ENCODE data around the gene GDF2.

Gene GDF2

DNA sequence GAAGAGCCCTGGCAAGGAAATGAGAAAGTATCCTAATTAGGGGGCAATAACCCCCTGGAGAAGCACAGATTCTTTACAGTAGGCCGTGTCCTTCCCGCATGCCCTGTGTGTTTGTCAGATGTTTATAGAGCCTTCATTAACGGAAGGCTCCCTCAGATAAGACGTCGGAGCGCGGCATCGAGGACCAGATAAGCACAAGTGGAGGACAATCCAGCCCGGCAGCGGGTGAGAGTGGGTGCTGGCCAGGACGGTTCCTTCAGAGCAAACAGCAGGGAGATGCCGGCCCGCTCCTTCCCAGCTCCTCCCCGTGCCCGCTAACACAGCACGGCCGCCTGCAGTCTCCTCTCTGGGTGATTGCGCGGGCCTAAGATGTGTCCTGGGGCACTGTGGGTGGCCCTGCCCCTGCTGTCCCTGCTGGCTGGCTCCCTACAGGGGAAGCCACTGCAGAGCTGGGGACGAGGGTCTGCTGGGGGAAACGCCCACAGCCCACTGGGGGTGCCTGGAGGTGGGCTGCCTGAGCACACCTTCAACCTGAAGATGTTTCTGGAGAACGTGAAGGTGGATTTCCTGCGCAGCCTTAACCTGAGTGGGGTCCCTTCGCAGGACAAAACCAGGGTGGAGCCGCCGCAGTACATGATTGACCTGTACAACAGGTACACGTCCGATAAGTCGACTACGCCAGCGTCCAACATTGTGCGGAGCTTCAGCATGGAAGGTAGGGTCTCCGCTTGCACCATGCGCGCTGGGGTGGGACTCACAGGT, at the start of gene GDF2:
GDF2 (plus strand) TSS at position 155 of the 762 bp plus-strand sequence; CDS start at position 370, 215 bp downstream.
- DNase-seq = no peak

DNA sequence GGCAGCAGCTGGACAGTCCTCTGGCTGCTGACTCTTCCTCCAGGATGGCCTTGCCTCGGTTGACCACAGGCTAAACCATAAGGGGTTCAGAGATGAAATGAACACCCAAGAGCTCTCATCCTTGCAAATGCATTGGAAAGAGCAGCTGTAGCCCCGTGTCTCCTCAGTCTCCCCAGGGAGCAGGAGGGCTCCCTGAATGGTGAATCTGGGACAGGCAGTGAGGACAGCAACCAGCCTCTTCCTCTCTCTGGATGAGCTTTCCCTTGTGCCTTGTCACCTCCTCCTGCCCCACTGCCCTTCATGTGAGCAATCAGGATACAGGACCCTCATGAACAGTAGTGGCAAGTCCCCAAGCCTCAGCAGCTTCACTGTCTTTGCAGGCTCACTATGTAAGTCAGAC, 46.2 kb upstream of the GDF2 start:
- no peak for DNase-seq

DNA sequence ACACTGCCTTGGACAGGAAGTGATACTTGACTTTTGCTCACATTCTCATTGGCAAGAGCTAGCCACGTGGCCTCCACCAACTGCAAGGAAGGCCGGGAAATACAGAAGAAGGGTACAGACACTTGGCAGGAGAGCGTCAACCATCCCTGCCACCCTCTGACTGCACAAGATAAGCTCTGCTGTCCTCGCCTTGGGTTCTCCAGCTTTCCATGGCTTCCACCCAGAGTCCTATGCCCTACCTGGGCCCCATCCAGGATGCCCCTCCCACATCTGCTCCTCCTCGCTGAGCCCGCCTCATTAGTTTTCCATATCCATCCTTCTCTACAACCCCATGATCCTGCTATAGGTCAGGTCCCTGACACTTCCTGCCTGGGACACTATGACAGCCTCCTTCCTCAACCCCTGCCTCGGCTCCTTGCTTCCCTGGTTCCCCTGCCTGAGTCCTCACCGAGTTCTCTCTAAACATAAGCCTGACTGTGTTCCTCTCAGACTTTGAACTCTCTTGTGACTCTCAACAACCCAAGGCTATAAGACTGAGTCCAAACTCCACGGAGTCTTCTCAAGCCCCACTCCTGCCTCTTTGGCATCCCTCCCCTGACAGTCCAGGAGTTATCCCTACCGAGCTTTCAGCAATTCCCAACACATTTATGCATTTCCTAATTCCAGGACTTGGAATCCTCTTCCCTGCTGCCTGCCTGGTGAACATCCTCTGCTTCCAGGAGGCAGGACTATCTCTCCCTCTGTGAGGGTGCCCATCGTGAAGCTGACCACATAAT, 45.5 kb upstream of the GDF2 start:
- DNase-seq = no peak

DNA sequence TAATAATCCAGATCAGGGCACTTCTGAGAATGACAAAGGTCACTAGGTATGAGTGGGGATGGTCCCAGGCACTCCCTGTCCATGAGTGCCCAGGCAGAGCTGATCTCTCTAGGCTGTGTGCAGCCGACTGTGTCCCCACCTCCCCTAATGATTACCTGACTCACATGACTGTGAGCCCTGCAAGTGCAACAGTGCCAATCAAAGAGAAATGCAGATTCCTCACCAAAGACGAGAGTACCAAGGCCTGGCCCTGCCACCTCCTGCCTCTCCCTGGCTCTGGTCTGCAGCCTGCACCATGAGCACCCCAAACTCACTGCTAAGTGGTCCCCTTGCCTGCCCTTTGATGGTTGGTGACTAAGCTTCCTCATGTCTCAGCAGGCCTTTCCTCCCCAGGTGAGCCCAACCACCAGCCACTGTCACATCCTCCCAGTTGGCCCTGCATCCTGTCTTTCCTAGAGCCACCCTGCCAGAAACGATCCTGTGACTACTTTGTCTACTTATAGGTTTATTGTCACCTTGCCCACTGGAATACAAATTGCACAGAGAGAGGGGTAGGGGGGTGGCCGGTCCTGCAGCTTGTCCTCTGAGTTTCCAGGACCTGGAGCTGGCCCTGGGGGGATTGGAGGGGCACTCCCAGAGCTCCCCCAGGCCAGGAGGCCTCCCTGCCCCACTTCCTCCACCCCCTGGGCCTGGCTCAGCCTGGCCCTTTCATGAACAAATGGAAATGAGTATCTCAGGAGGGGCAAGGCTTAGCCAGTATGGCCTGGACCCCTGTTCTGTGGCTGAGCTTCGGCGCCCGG, 44.7 kb upstream of the GDF2 start:
- no peak for DNase-seq

DNA sequence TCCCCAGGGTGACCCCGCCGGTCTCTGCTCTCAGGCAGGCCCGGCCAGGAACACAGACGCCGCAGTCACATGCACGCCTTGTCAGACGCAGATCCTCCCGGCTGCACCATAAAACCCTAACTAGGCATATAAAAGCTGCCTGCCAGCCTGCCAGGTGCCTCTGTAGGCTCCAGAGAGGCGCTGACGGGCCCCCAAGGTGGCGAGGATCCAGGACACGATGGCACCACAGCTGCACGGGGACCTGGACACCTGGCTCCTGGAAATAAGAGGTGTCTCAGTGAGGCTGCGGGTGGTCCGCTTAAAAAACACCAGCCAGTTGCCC, 44.1 kb upstream of the GDF2 start:
- no peak for DNase-seq

DNA sequence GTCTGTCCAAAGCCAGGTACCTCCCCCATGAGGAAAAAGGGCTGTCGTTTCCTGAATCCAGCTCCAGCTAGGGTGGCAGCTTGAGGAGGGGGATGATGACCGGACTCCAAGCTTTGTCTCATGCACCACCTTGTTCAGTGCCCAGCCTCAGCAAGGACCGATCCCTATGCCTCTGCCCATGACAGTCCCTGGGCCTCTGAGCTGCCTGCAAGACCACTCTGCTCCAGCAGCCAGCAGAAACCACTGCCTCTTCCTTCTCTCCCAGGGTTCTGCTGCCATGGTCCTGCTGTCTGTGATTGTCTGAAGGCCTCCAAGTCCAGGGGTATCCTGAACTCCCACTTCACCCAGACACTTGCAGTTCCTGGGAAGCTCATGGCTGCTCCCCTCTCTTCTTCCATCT, 43.5 kb upstream of the GDF2 start:
- no peak for DNase-seq

DNA sequence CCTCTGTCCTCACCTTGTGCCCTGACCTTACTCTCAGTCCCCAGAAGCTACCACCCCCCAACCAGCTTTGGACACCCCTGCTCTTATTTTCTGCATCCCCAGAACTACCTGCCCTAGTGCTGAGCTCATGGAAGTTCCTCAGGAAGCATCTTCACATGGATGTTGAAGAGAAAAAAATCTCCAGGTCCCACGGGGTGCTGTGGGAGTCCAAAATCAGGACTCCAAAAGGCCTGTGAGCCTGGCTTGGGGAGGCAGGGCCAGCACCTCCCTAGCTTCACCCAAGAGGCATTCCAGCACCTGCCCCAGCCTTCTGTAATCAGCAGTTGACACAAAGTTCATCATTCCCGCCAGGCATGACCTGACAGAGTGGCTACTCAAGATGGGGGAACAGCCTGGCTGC, 43.0 kb upstream of the GDF2 start:
- no peak for DNase-seq

DNA sequence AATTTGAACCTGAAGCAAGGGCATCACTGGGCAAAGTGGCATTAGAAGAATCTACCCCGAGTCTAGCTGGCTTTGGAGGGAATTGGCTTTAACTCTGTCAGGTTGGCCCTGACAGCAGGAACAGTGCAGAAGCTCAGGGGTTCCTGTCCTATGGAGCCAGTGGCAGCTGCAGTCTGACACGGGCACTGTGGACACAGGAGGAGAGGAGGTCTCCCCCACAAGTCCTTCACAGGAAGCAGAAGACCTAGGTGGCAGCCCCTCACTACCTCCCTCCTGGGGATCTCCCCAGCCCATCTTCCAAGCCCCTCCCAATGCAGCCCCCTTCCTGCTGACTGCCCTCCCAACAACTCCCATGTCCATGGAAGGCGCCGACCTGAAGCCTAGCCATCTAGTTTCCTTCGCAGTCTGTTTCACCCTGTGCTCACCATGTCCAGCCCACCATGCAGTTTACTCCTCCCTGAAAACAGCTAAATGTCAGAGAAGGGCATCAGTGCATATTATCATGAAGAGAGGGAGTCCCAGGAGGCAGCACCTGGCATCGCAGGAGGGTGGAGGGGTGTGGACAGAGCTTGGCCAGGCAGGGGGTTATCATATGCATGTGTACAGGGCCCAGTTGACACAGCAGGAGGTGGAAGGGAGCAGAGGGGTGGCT, 40.1 kb upstream of the GDF2 start:
- DNase-seq = no peak

DNA sequence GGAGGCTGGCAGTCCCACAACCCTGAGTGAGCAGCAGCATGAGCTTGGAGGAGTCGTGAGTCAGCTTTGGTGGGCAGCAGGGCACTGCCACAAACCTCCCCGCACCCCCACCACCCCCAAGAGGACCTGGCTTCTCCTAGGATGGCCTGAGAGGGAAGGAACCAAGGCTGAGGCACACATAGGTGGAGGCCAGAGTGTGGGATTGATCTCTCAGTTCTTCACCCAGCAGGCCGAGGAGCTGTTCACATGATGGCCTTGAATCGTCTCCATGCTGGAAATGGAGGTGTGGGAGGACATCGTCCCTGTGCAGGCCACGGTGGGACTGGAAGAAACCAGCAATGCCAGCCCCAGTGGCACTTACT, 39.6 kb upstream of the GDF2 start:
- DNase-seq = no peak

DNA sequence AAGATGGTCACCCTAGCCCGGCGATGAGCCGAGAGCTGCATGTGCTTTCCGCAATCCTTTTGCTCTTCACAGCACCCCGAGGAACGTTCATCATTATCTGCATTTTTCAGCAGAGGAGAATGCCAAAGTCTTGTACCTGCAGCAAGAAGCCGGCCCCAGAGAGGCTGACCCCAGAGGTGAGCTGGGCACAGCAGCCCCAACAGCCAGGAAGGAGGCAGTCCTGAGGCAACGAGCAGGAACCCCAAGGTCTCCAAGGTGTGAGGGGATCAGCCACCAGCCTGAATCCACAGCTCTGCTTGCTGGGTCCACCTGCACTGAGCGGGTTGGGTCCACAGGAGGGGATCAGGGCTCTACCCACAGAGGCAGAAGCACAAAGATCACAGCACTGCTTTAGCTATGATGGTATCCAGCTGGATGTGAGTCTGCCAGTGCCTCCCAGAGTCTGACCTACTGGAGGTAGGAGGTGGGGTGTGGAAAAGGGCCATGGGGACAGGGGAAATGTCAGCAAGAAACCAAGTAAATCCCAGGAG, 39.1 kb upstream of the GDF2 start:
- no peak for DNase-seq

DNA sequence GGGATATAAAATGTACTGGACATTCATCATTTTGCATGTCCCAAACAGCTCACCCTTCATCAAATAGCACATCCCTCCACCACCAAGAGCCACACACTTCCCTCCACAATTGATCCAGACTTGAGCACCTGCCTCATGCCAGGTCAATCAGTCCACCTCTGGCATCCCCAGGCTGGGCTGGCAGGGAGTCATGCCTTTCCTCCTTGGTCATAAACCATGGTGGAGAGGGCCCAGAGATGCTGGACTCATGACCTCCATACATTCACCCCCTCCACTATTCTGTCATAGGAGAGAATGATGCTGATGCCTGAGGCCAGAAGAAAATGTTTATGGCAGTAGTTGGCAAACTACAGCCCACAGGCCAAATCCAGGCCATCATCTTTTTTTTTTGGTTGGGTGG, 38.4 kb upstream of the GDF2 start:
- DNase-seq = no peak

DNA sequence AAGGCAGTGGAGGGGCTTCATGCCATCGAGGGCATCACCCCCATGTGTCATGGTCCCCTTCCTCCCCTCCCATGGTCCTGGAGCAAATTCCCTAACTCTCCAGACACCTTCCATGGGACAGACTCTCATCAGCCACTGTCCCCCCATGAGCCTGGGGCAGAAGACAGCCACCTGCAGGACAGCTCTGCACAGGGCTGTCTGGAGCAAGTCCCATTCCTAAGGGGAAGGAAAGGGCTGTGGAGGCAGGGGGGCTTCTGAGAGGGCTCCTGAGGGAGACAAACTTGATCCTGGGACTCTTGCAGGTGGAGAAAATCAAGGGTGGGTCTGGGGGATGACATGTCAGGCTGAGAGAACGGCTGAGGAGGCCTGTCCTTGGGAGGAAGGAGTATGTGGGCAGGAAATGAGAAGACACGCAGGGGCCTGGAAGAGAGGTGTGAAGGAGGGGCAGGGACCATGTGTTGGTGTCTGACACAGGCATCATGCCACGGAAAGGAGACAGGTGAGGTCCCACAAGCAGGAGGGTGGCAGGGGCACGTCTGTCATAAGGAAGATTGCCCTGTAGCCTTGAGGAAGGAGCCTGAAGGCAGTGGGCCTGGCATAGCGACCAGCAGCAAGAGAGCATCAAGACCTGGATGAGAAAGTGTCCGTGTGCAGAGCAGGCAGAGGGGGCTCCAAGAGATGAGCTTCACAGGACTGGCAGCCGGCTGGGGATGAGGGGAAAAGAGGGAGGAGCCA, 36.7 kb upstream of the GDF2 start:
- DNase-seq = no peak

DNA sequence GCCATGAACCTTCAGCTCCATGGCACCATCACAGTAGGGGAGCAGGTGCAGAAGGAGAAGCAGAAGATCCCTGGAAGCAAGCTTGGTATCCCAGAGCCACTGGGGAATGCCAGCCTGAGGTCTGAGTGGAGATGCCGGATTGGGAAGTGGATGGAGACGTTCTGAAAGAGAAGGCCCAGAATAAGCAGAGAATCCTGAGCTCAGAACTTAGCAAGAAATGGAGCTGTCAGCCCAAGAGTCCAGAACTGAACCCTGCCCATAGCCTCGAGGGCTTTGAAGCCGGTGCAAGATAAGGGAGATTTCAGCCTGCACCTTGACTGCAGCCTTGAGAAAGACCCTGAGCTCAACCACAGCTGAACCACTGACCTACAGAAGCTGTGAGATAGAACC, 36.1 kb upstream of the GDF2 start:
- no peak for DNase-seq

DNA sequence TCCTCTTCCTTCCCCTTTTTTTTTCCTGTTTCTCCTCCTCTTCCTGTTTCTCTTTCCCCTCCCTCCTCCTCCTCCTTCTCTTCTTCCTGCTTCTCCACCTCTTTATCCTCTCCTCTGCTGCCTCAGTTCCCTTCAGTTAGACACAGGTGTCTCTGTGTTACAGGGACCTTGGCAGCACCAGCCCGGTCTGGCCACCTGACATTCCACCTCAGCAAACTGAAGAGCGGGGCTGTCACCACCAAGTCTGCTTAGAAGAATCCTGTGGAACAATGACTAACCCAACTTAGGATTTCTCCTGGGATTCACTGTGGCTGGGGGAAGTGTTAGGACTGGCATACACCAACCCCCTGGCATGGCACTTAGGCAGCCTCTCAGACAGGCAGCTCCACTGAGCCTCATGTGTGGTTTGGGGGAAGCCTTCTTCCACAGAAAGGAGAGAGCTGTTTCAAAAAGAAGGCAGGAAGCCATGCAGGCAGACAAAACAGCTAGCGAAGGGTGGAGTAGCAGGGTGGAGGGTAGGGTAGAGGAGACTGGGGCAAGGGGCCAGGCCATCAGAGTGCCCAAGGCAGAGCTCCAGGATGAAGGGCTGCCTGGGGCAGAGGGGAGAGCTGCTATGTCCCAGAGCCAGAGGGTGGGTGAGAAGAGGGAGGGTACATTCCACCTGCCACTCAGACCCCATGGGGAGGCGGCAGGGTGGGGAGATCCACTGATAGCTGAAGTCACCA, 35.5 kb upstream of the GDF2 start:
- no peak for DNase-seq

DNA sequence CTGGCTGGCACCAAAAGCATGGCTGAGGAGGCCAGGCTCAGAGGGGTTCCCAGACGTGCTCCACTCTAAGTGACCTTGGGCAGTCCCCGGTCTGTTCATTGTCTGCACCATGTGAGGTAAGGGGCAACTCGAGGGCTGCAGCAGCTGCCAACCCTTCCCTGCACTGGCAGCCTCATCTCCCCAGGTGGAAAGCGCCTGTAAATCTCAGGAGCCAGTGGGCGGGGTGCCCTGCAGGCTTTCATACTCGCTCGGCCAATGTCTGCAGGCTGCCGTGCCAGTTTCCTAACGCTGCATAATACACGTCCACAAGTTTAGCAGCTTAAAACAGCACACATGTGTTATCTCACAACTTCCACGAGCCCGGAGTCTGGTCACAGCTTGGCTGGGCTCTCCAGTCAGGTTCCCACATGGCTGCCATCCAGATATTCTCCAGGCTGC, 34.9 kb upstream of the GDF2 start:
- DNase-seq = no peak

DNA sequence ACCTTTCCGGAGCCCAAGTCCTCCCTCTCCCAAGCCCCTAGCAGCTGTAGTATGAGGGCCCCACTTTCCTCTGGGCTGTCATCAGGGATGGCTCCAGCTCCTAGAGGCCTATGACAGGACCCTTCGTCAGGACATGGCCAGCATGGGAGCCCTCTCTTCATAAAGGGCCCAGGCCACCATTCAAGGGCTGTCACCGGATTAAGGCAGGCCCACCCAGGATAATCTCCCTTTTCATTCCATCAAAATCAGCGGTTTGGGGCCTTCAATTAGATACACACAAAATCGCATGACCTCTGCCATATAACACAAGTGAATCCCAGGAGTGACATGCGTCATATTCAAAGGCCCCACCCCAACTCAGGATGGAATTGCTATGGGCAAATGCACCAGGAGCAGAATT, 34.4 kb upstream of the GDF2 start:
- no peak for DNase-seq

DNA sequence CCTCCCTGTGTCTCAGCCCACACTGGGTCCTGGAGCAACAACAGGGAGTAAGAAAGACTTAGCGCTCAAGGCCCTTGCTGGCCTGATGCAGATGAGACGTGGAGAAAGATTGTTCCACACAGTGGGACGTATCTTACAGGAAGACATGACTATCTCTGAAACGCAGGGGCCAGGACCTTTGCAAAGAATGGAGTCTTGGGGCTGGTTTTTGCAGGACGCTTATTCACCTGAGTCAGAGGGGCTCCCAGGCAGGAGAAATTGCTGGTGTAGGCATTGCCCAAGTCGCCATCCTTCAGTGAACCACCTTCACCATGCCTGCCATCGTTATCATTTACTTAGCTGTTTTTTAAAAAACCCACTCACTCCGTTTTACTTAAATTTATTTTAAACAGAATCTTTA, 34.0 kb upstream of the GDF2 start:
- DNase-seq = no peak

DNA sequence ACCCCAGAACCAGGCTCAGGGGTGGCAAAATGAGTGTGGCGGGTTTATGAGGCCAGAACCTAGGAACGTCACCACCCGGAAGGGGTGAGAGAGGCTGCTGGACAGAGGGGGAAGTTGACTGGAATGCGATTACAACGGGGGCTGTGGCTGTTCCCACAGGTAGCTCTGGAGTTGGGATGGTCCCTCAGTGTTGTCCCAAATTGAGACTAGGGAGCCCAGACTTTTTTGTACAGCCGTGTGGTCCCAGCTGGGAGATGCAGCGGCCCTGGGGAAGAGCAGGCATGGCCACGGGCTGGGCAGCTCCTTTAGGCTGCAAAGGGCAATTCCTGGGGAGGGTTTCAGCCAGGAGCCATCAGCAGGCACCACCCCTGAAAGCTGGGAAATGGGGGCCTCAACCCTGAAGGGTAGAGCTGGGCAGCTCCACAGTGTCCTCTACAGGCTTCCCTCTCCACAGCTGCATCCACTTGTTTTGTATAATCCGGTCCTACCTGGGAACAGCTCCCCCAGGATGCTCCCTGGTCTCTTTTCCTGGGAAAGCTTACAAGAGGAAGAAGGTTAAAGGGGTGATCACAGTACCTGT, 33.2 kb upstream of the GDF2 start:
- no peak for DNase-seq

DNA sequence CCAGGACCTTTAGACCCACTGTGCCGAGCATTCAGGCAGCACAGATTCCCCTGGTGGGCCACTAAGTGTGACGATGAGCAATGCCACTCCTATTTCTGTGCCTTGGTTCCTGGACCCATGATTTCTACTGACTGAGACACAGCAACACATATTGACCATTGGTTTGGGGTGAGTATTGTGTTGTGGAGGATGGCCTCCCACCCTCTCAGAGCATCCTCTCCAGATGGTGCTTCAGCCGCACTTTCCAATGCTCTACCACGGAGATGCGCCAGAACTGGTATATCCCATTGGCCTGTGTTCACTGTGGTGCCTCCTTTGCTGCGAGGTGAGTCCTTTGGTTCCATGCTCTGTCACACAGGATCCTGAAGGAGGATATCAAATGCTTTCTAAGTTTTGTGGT, 32.3 kb upstream of the GDF2 start:
- DNase-seq = no peak

DNA sequence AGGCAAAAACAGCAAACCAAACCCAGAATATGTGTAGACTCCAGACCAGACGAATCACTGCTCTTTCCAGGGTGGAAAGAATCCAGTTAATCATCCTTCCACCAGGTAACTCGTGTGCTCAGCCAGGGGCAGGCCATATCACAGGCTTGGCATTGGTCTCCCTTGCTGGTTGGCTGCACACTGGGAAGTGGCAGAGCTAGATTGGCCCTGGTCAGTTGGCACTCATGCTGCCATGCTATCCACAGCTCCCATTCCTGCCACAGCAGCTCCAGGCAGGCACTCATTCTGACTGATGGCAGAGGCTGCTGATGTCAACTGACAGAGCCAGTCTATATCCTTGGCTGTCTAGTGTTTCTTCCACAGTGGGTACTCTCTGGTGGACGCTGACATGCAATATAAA, 31.9 kb upstream of the GDF2 start:
- no peak for DNase-seq

DNA sequence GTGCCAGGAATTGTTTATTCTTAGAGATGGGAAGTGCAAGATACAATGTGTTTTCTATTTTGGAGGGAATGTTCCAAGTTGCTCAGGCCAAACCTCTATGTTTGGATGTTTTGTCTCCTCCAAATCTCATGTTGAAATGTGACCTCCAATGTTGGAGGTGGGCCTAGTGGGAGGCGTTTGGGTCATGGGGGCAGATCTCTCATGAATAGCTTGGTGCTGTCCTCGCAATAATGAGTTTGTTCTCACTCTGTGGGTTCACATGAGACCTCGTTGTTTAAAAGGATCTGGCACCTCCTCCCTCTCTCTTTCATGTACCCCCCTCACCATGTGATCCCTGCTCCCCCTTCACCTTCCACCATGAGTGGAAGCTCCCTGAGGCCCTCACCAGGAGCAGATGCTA, 30.6 kb upstream of the GDF2 start:
- no peak for DNase-seq
